ENCODE data around the gene C6orf132.

DNA sequence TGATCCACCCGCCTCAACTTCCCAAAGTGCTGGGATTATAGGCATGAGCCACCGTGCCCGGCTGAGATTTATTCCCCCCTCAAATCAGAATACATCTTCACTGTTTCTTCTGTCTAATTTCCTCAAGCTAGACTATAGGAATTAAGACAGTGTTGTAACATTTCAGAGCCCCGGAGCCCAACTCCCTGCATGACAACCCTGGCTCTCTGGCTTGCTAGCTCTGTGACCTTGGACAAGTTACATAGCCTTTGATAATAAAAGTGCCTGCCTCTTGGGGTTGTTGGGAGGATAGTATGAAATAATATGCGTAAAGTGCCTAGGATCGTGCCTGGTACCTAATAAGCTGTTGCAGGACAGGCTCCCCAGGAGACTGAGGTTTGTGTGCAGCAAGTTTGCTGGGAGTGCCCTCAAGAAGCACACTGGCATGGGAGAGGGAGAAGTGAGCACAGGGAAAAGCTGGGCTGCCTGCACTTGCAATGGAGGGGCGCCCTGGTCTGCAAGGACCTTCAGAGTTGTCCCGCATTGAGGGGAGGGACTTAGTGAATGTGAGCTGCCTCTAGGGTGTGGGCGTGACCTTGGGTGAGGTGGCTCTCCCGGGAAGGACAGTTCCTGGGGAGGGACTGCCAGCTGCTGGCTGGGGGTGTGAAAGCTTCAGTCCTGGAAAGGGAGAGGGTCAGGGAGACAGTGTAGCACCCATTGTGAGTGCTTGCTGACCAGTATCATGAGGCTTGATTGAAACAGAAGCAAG lies 48.7 kb downstream of the C6orf132 start:
- TF ChIP-seq, protein P1, sequence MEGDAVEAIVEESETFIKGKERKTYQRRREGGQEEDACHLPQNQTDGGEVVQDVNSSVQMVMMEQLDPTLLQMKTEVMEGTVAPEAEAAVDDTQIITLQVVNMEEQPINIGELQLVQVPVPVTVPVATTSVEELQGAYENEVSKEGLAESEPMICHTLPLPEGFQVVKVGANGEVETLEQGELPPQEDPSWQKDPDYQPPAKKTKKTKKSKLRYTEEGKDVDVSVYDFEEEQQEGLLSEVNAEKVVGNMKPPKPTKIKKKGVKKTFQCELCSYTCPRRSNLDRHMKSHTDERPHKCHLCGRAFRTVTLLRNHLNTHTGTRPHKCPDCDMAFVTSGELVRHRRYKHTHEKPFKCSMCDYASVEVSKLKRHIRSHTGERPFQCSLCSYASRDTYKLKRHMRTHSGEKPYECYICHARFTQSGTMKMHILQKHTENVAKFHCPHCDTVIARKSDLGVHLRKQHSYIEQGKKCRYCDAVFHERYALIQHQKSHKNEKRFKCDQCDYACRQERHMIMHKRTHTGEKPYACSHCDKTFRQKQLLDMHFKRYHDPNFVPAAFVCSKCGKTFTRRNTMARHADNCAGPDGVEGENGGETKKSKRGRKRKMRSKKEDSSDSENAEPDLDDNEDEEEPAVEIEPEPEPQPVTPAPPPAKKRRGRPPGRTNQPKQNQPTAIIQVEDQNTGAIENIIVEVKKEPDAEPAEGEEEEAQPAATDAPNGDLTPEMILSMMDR (IDR thresholded peaks at IDR 0.05), result no peak
- no peak for TF ChIP-seq POLR2AphosphoS5 (IDR thresholded peaks at IDR 0.05)
